BE2C (cell line): ENCODE data around the gene SMIM5.

ENCODE experiments used
- DNase-seq: peaks from one replicate; pipeline ENCODE4 v3.0.0-alpha.2; 2020
- H3K27me3 ChIP-seq: fragments of 250-450 bp; sonication (Bioruptor Pico); 2 replicates; pipeline ENCODE4 v1.5.1; 2020; ENCODE audit warnings: mild to moderate bottlenecking
- H3K36me3 ChIP-seq: fragments of 250-450 bp; sonication (Bioruptor Pico); 2 replicates; pipeline ENCODE4 v1.5.1; 2020; ENCODE audit warnings: mild to moderate bottlenecking
- H3K4me1 ChIP-seq: fragments of 250-450 bp; sonication (Bioruptor Pico); 2 replicates; pipeline ENCODE4 v1.5.1; 2020
- H3K4me3 ChIP-seq: 2 replicates; pipeline ENCODE4 v1.5.1; 2011; ENCODE audit warnings: low read depth, low read length
- H3K9me3 ChIP-seq: fragments of 250-450 bp; sonication (Bioruptor Pico); 2 replicates; pipeline ENCODE4 v1.5.1; 2020
- TF ChIP-seq, protein P1 (sequence below): IDR thresholded peaks from 2 replicates; pipeline ENCODE4 v1.5.1; 2012; ENCODE audit warnings: mild to moderate bottlenecking, low read depth, low read length

The SMIM5 gene

DNA sequence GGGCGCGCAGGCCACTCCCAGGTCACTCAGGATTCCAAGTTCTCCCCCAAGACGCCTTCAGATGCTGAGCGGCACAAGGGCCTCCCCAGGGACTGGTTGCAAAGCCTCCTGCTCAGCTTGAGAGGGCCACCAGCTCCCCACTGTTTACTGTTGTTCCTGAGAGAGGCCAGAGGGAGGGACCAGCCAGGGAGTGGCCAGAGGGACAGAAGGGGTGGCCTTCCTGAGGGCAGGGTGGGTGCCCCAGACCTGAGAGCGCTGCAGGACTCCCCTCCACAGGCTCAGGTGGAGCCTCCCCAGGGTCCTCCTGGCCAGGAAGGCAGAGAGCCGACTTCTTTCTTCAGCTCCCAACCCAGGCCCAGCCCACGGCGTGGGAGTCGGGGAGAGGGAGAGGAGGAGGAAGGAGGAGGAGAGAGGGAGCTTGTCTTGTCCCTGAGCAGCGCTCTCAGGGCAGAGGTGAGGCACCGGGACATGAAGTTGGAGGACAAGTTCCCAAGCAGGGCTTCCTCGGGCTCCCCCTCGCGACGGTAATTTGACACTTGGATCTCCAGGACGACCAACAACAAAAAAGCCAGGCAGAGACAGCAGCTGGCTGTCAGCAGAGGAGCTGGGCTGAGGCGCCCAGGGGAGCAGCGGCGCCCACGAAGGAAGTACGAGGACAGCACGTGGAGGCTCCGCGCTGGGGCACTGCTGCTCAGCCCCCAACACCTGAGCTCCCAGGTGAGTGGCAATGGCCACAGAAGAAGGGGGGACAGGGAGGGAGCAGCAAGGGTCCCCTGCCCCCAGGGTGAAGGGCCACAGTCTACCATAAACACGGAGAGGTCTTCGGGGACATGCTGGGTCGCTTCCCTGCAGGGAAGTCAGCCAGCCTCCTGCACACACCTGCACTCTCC lies 497 bp downstream of the SMIM5 start:
- DNase-seq, result peak; percentile 94

DNA sequence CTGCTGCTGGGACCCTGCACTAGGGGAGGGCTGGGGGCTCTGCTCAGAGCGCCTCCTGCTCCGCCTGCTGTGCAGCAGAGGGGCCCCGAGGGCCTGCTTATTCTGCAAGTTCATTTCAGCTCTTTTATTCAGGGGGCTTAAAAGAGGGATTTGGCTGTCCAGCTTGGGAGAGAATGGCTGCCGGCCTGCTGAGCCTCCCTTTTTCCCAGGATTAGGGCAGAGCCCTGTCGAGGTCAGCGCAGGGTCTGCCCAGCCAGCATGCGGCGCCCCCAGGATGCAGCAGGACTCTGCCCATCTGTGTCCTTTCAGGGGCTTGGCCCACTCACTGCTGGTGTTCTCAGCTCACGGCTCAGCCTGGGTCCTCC lies 1.1 kb downstream of the SMIM5 start:
- Histone ChIP-seq H3K9me3 (no peaks in the 10 kb centered on the region), H3K36me3 (no peaks in the 10 kb centered on the region), H3K27me3 (no peaks in the 10 kb centered on the region), H3K4me3 (no peak overlapping the region), H3K4me1 (peaks cover 11% of the 10 kb centered on the region)
- no peak for DNase-seq
- TF ChIP-seq, protein P1, sequence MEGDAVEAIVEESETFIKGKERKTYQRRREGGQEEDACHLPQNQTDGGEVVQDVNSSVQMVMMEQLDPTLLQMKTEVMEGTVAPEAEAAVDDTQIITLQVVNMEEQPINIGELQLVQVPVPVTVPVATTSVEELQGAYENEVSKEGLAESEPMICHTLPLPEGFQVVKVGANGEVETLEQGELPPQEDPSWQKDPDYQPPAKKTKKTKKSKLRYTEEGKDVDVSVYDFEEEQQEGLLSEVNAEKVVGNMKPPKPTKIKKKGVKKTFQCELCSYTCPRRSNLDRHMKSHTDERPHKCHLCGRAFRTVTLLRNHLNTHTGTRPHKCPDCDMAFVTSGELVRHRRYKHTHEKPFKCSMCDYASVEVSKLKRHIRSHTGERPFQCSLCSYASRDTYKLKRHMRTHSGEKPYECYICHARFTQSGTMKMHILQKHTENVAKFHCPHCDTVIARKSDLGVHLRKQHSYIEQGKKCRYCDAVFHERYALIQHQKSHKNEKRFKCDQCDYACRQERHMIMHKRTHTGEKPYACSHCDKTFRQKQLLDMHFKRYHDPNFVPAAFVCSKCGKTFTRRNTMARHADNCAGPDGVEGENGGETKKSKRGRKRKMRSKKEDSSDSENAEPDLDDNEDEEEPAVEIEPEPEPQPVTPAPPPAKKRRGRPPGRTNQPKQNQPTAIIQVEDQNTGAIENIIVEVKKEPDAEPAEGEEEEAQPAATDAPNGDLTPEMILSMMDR, result no peak

More for the DNA sequence above, 497 bp downstream of the SMIM5 start:
- peak overlapping the region; percentile 19; the same call in 1 of the 2 replicates for H3K4me3 ChIP-seq
- TF ChIP-seq, protein P1, result peak; percentile 74
- H3K36me3 ChIP-seq, result no peaks in the 10 kb centered on the region
- no peaks in the 10 kb centered on the region for H3K9me3 ChIP-seq
- H3K27me3 ChIP-seq, result no peaks in the 10 kb centered on the region
- H3K4me1 ChIP-seq, result peaks cover 11% of the 10 kb centered on the region

DNA sequence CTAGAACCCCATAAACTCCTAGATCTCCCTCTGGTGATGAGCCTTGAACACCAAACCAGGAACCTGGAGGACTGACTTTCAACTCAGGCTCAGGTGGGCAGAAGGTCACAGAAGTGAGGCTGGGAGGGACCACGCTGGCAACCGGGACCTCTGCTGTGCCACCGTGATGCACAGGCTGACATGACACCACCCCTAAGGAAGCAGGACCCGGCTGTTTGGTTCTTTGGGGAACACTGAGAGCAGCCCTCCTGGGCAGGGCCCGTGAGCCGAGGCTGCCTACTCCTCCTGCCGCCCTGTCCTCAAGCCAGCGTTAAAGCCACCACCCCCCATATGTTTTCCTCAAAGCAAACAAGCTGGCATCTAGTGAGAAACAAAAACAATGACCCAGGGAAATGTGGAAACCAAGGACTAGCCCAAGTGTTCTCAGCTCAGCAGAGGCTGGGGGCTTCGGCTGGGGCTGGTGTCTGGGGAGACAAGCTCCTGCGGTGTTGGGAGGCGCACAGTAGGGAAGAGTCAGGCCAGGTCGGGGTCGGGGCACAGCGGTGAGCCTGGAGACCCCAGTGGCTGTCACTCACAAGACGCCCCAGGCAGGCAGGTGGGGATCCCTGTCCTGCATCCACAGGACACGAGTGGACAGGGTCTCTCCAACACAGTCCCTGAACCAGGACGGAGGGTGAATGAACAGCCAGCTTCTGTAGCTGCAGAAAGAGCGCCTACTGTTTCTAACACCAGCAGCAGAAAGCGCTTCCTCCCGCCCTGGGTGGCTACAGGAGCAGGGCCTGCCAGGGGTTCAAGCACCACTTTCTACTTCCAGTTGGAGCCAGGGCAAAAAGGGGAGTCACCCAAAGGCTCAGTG lies 1.7 kb downstream of the SMIM5 start:
- Histone ChIP-seq H3K36me3 (no peaks in the 10 kb centered on the region), H3K4me1 (peaks cover 11% of the 10 kb centered on the region), H3K27me3 (no peaks in the 10 kb centered on the region), H3K4me3 (no peak overlapping the region), H3K9me3 (no peaks in the 10 kb centered on the region)
- TF ChIP-seq, protein P1, result no peak
- no peak for DNase-seq

DNA sequence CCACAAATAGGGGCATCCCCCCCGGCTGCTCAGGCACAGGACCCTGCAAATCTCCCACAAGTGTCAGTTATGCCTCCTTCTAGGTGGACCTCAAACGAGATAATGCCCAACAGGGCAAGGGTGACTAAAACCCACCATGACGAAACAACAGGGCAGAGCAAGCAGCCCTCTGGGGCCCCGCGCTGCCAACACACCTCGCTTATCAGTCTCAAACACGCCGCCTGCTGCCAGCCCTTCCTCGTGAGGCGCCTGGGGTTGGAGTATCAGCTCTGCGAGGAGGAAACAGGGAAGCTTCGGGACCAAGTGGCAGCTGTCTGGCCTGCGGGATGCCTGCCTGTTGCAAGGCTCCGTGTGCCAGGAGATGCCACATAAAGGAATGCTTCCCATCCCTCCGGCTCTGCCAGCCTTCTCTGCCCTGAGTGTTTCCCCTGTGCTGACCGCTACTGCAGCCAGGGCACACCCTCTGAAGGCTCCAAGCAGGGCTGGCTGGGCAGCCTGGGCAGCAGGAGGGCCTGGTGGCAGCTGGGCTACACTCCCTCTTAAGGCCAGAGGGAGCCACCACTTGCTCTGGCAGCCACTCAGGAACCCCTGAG lies 2.5 kb downstream of the SMIM5 start:
- H3K4me3 ChIP-seq, result no peak overlapping the region
- H3K36me3 ChIP-seq, result no peaks in the 10 kb centered on the region
- no peaks in the 10 kb centered on the region for H3K9me3 ChIP-seq
- H3K4me1 ChIP-seq, result peaks cover 11% of the 10 kb centered on the region
- DNase-seq, result peak; percentile 59
- TF ChIP-seq, protein P1, result no peak
- H3K27me3 ChIP-seq, result no peaks in the 10 kb centered on the region

DNA sequence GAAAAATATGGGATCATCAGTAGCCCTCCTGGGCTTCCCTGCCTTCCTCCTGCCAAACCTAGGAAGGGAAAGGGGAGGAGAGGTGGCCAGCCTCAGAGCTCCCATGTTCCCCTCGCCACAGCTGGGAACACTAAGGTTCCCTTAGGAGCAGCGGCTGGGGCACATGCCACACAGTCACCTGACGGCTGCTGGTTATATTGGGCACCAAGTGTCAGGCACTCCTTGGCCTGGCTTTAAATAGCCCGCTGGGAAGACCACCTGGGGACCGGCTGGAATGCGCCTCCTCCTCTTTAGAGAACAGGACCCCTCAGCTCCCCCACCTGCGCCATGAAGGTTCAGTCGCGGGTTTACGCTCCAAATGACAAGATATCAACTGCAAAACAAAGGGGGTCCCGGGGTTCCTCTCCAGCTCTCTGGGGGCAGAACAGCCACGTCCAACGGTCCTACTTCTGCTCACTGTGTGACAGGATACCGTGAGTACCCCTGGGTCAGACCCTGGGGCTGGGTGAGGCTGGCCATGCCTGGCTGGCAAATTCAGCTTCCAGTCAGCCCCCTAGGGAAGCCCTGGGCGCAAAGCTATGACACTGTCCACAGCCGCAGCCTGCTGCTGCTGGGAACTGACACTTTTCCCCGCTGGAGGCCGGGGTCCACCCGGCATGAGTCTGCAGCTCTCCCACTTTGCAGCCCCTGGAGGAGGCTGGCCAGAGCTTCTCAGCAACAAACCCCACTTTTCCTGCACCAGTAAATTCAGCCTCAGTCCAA lies 3.3 kb downstream of the SMIM5 start:
- TF ChIP-seq, protein P1, result no peak
- no peaks in the 10 kb centered on the region for H3K36me3 ChIP-seq
- H3K4me3 ChIP-seq, result no peak overlapping the region
- H3K4me1 ChIP-seq, result peaks cover 11% of the 10 kb centered on the region
- H3K9me3 ChIP-seq, result no peaks in the 10 kb centered on the region
- H3K27me3 ChIP-seq, result no peaks in the 10 kb centered on the region
- DNase-seq, result no peak
